T1000 (cell line): ENCODE results near the gene PTGR1.
"Not testable (repeated sequence)": the region's sequence is repeated elsewhere in the genome, so short reads cannot be mapped to it uniquely, and the experiment has no call there.

ENCODE experiments used
- DNase-seq: peaks from one replicate; lab custom pipeline; 2025; ENCODE audit warnings: mixed read lengths; lab: John Stamatoyannopoulos, UW

The PTGR1 gene

DNA sequence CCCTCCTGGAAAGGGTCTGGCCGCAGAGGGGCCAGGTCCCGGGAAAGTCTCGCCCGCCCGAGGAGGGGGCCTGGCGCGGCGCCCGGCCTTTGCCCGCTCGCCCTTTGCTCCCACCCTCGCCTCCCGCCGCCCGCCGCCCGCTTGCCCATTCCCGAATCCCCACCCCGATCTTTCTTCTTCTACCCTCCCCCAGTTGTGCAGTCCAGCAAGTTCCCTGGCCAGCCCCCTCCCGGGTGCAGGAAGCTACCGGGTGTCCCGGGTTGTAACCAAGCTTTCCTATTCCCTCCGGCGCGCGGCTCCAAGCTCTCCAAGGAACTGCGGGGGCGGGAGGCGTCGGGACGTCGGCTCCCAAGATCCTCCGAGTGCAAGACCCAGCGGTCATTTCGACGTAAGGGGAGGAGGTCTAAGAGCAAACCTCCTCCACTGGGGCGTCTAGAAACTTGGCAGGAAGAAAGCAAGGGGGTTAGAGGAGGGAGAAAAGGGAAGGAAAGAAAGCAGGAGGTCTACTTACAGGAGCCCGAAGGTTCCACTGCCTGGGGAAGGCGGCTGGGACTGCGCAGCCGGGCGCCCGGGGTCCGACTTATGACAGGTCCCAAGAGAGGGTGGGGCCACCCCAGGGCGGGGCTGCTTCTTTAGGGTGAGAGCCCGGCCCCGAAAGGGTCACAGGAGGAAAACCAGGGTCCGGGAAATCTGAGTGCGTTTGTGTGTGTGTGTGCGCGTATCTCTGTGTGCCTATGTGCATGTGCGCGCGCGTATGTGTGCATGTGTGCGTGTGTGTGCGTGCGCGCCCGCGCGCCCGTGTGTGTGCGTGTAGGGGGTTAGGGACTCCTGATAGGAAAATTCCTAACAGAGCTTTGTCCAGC, at the start of gene PTGR1:
Gene PTGR1 (minus strand): TSS at position 556 of the 863 bp plus-strand sequence. CDS start 2,225 bp downstream, outside the sequence.
- DNase-seq: peak; percentile 46

DNA sequence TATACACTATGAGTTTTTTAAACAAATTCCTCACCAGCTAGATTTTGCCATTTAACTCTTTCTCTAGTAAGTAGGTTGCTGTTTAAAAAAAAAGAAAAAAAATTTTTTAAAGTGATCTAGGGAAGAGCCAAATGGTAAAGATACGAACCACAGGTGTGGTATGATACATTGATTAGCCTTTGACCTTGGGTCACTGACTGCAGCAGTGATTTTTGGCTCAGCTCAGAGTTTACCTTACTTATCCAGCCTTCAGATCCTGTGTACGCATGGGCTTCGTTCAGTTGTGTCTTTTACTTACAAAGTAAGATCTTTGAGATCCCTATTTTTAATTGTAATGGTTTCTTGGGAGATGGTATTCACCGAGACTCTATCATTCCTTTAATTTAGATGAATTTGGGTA, 49.6 kb upstream of the PTGR1 start:
- DNase-seq: no peak

DNA sequence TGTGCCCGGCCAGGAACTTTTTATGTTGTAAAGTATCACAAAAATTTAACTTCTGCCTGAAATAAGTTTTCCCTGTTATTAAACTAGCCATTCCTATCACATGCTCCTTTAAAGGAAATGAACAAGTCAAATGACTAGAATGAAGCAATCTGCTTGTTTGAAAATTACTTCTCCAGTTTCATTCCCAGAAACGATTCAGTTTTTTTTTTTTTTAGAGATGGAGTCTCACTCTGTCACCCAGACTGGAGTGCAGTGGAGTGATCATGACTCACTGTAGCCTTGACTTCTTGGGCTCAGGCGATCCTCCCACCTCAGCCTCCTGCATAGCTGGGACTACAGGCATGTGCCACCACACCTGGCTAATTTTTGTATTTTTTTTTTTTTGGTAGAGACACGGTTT, 48.6 kb upstream of the PTGR1 start:
- no peak for DNase-seq

DNA sequence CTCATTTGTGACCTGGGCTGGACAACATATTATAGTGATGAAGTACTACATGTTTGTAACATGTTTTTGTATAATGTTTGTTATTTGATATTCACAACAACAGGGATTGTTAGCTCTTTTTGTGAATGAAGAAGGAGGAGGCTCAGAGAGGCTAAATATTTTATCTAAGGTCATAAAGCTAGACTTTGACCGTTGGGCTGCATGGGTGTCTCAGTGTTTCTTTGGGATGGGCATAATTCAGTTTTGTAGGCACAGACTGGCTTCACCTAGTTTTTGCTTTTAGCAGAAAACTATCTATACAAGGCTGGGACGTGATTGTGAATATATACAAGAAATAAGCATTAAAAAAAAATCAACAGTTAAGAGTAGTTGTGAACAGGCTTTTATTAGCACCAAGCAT, 47.0 kb upstream of the PTGR1 start:
- no peak for DNase-seq

DNA sequence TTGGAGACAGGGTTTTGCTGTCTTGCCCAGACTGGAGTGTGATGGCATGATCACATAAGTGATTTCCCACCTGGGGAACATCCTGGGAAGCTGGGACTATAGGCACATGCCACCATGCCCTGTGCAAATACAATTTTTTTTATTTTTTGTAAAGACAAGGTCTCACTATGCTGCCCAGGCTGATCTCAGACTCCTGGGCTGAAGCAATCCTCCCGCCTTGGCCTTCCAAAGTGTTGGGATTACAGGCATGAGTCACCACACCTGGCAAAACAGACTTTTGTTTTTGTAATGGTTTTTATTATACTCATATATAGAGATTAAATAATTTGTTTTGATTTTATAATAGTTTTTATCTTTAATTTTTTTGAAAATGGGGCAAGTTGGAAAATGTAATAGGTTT, 46.4 kb upstream of the PTGR1 start:
- no peak for DNase-seq

DNA sequence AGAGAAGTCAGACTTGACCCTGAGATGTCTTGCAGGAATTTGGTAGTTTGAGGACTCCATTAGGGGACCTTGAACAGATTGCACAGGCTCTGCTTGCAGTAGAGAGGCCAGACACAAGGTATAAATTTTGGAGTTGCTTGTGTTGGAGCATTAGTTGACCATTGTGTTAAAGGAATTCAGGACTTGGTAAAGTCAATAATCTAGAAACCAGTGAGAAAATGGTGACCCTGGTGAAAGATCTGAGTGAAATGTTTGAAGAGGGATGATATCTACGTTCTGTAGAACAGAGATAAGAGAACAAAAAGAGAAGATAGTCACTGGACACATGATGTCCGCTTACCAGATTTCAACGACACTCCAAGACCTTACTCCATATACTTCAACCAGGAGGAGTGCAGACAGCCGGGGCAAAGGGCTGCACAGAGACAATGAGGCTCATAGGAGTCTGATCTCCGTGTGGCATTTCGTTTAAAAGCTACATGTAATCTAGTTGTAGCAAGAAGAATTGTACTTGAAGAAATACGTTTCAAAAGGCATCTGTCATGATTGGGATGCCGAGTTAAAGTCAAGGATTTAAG, 44.8 kb upstream of the PTGR1 start:
- DNase-seq: no peak

DNA sequence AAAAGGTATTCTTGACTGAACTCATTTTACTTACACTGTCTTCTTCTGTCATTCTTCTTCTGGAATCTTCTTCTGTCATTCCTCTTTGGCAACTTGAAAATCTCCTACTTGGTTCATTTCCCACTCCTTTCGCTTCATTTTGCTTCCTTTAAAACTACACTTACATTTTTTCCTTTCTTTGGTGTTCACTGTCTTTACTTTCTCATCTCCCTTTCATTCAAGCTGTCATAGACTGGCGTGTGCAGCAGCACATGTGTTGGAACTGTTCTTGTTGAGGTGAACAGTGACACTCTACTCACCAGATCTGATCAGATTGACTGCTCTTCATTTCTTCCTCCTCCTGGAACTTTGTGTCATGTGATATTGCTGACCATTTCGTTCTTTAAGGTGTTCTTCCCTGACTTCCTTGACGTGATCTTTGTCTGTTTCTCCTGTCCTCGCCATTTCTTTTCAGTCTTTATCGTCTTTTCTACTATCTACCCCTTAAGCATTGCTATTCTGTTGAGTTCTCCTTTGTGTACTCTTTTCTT, 38.0 kb upstream of the PTGR1 start:
- no peak for DNase-seq

DNA sequence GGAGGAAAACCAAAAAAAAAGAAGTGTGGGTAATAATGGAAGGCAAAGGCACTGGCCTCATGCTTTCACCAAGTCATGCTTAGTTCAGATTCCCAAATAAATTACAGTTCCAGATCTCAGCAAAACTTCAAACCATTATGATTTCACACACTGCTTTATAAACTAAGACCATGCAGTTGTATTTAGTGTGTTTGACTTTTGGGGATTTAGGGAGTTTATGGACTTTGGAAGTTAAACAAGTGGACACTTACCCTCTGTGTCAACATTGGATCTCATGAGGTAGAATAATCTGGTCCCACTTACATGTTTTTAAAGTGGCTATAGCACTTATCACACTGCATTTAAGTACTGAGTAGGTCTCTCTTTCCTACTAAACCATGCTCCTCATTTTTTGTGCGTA, 35.4 kb upstream of the PTGR1 start:
- DNase-seq: no peak

DNA sequence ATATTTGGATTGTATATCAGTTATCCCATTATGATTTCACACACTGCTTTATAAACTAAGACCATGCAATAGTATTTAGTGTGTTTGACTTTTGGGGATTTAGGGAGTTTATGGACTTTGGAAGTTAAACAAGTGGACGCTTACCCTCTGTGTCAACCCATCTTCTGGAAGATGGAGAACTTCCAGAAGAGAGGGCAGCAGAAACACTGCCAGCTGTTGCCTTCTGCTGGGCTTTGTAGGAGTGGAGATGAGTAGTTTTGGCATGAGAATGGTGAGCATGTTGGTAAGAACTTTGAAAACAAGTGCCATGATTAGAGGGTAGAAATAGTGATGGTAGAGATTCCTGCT, 33.9 kb upstream of the PTGR1 start:
- no peak for DNase-seq

DNA sequence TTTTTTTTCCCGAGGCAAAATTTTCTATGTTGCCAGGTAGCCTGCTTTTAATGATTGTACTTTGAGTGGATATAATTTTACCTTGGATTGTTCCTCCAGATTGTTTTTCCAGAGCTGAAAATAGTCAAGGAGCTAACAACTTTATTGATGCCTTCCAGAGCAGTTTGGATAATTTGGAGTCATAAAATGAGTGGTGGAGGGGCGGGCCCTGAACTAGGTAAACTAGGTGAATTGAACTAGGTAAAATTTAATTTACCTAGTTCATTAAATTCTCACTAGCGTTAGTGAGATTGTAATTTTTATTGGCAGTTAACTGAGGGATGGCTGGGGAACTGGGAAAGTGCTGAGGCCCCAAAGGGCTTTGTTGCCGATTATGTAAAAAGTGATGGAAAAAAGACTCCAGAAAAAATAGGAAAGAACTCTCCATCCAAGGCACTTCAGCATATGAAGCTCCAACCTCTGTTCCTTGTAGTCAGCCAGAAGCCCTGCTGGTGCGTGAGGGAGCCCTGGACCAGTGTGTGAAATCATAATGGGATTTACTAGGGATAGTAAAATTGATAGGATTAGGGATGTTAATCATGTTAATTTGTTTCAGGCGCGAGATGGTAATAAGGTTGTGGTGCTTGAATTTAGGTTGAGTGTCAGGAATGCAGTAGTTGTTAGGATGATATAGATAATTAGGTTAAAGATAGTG, 33.4 kb upstream of the PTGR1 start:
- no peak for DNase-seq

DNA sequence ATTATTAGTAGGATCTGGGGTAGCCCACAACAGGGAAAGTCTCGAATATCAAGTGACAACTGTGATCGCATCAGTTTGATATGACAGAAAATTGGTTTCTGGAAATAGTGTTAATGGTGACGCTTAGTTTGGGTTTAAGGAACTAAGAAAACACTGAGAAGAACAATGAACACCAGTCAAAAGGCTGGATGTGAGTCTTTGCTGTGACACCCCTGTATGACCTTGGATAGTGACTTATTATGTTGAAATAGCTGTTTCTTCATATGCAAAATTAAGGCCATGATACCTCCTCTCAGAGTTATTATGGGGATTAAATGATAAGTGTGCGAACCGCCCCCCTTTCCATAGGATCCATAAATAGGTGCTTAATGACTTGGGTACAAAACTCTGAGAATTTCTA, 32.6 kb upstream of the PTGR1 start:
- DNase-seq: no peak

DNA sequence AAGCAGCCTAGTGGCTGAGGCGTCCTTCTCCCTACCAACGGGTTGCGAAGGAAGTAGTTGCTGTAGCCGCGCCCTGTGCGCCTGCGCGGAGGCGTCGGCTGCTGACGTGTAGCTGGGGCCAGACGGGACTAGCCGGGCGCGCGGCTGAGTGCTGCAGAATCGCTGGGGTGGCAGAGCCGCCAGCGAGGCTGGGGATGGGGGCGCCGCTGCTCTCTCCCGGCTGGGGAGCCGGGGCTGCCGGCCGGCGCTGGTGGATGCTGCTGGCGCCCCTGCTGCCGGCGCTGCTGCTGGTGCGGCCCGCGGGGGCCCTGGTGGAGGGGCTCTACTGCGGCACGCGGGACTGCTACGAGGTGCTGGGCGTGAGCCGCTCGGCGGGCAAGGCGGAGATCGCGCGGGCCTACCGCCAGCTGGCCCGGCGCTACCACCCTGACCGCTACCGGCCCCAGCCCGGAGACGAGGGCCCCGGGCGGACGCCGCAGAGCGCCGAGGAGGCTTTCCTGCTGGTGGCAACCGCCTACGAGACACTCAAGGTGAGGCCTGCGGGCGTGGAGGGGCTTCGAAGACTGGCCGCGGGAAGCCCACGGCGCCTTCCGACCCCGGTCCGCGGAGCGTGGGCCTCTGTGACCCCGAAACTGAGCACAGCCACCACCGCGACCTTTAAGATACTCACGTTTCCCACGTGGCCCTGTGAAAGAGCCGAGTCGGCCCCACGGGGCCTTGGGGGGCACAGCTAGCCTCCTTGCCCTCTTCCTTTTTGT, 31.9 kb upstream of the PTGR1 start, which contains the start of gene DNAJC25:
Gene DNAJC25 (plus strand): TSS at position 121 of the 758 bp plus-strand sequence. CDS start 74 bp downstream, at position 195.
- DNase-seq: peak; percentile 92

DNA sequence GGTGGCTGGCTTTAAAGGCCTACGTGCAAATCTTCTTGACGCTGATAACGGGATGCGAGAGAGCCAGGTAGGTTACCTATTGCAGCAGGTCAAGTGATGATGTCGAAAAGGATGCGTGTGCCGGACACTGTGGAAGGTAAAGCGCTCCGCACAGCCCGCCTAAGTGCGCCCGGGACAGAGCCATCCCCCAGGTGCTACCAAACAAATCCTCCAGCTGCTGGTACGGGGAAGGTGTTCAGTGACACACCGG, 31.4 kb upstream of the PTGR1 start:
- no peak for DNase-seq

DNA sequence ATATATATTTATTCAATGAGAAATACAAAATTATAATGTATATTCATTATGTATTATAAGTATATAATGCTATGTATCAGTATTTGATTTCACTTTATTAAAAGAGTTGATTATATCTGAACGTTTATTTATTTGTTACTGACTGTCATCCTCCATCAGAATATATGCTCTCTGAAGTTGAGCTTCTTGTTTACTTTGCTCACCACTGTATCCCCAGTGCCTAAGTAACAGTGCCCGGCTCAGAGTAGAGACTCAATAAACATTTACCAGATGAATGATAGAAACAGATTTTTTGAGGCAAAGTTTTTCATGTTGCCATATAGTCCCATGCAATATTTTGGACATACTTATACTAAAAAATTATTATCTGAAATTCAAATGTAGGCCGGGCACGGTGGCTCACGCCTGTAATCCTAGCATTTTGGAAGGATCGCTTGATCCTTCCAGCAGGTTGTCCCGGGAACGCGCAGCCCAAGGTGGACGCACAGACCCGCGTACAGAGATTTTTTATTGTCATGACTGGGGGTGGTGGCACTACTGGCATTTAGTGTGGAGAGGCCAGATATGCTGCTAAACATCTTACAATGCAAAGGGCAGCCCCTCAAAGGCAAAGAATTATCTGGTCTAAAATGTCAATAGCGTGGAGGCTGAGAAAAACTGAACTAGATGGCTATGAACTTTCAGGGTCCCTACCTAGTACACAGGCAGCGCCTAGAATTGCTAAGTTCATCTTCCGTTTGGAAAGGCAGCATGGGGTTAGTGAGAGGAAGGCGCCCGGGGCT, 30.9 kb upstream of the PTGR1 start:
- DNase-seq: no peak

DNA sequence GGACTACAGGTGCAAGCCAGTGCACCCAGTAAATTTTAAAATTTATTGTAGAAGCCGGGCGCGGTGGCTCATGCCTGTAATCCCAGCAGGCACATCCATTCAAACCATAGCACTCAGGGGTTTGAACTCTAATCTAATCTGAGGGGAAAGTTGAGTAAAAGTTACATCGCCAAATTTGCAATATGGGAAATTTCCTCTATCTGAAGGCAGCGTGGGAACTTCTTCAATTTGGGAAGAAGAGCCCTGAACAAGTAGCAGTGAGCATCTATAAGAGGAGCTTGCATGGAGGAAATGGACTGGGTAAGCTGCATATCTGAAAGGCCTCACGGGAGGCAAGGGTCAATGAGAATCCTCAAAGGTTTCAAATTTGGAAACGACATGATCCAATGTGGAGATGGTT, 29.0 kb upstream of the PTGR1 start:
- DNase-seq: no peak

DNA sequence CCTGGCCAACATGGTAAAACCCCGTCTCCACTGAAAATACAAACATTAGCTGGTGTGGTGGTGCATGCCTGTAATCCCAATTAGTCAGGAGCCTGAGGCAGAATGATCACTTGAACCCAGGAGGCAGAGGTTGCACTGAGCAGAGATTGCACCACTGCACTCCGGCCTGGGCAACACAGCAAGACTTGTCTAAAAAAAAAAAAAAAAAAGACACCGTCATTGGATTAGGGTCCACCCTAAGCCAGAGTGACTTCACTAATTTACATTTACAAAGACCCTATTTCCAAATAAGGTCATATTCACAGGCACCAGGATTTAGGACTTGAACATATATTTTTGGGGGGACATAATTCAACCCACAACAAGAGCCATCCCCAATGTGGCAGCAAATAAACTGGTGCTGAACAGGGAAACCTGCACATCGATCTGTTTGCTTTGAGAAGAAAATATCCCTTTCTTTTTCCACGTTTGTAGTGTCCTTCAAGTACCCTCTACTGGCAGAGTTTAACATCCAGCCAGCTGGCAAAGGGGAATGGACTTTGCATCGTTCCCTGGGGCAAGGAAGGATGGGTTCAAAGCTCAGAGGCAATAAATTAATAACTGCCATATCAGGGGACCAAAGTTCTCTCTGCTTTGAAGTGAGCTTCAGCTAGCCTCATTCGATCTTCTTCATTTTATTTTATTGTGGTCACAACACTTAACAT, 28.0 kb upstream of the PTGR1 start:
- no peak for DNase-seq

DNA sequence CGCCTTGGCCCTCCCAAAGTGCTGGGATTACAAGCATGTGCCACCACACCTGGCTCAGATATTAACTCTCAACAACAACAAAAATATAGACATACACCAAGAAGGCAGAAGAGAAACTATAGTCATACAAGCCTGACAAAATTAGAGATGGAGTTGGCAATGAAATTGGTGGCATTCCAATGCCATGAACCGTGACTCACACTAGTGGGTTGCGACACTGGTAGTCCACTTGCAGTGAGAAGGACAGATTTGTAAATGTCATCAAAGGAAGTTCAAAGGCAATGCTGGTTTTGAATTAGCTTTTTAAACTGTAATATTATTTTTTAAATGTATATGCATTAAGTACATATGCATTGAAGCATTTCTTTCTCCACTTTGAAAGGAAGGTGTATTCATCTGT, 23.2 kb upstream of the PTGR1 start:
- DNase-seq: peak; percentile 11

DNA sequence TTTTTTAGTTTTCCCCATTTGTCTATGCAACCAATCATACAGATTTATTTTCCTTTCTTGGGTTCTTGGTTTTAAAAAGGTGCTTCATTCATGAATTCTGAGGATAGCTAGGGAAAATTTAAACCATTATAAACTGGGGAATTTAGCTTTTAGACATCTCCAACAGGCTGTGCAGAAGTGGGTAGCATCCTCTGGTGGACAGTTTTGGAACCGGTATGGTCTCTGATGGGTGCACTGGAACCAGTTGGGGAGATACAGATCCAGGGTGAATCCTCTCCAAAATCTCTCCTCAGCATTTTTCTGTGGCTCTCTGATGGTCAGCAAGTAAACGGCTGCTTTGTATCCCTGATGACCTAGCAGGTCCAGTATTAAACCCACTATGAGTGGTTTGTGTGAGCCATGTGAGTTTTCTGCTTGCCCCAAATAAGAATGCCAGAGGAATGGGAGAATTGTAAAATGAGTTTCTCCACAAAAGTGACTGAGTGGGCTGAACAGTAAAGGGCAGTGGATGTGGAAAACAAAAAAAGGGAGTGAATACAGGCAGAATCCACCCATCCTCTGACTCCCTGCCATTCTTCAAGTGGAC, 22.5 kb upstream of the PTGR1 start:
- DNase-seq: no peak

DNA sequence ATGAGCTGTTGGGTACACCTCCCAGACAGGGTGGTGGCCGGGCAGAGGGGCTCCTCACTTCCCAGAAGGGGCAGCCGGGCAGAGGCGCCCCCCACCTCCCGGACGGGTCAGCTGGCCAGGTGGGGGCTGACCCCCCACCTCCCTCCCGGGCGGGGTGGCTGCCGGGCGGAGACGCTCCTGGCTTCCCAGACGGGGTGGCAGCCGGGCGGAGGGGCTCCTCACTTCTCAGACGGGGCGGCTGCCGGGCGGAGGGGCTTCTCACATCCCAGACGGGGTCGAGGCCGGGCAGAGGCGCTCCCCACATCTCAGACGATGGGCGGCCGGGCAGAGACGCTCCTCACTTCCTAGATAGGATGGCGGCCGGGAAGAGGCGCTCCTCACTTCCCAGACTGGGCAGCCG, 17.9 kb upstream of the PTGR1 start:
- not testable (repeated sequence) for DNase-seq

DNA sequence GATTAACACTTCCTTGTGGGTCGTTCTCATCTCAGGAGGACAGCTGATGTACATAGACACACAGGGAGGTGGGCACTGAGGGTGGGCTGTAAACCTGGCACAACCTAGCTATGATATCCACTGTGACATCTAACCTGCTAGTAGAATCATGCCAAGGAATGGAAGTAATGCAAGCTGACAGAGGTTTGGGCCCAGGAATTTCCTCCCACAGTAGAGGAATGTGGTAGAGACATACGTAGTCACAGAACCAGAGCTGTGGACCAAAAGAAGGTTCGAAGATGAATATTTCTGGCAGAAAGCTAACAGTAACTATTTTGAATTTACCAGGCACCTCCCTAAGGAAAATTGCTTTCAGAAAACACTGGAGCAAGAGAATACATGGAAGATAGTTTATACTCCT, 16.5 kb upstream of the PTGR1 start:
- DNase-seq: no peak
